A549 (cell line): ENCODE results near the gene ABHD3. TPM values are rescaled to one million over a fixed set of nuclear protein-coding genes. Genes with fewer than 3 reads are reported as not detected.

Experiments
- ATAC-seq, 2 experiments: fragments of 200-7000 bp in 1 of 2; fragments of >200 bp in 1 of 2; cut with Nextera tagmentation in 1 of 2; cut with Tn5 transposase in 1 of 2; 3 replicates each; pipeline versions ENCODE4 v1.8.0 to v1.9.1; 2018 to 2020; ENCODE audit warnings: mild to moderate bottlenecking in 1 of 2, moderate library complexity in 1 of 2
- CTCF ChIA-PET: fragments of 300-600 bp; sonication (Branson Sonifier 250); formaldehyde crosslinking; extraction: SDS; loops from one replicate; lab custom pipeline; 2021; ENCODE audit warnings: antibody characterized with exemption, inconsistent platforms; lab: Yijun Ruan, JAX
- POLR2A ChIA-PET: fragments of 350-600 bp; formaldehyde crosslinking; extraction: SDS; loops from one replicate; lab custom pipeline; 2021; ENCODE audit warnings: antibody characterized with exemption, inconsistent platforms; lab: Yijun Ruan, JAX
- DNase-seq, 2 experiments: peaks; one replicate each; pipeline versions ENCODE4 v3.0.0 to v3.0.0-alpha.2; 2011 to 2016; ENCODE audit warnings: low read depth in 1 of 2, low spot score in 1 of 2
- FAIRE-seq: peaks from 2 replicates; lab custom pipeline; 2011; peaks lifted over from hg19 to GRCh38; lab: Jason Lieb, UNC
- H3K27ac ChIP-seq, 2 experiments: fragments of >200 bp; sonication (Bioruptor Twin); formaldehyde crosslinking; 3 replicates each; pipeline ENCODE4 v1.5.1; 2016 to 2017
- H3K4me1 ChIP-seq: fragments of >200 bp; sonication (Bioruptor Twin); formaldehyde crosslinking; 3 replicates; pipeline ENCODE4 v1.6.1; 2016
- H3K4me2 ChIP-seq: fragments of >200 bp; sonication (Bioruptor Twin); formaldehyde crosslinking; 3 replicates; pipeline ENCODE4 v1.6.1; 2016
- H3K4me3 ChIP-seq: fragments of >200 bp; sonication (Bioruptor Twin); formaldehyde crosslinking; 3 replicates; pipeline ENCODE4 v1.5.1; 2016
- H3K9me3 ChIP-seq: fragments of >200 bp; sonication (Bioruptor Twin); formaldehyde crosslinking; 3 replicates; pipeline ENCODE4 v1.6.1; 2016
- CEBPB ChIP-seq, 2 experiments: fragments of >200 bp in 1 of 2; sonication (Bioruptor Twin) in 1 of 2; formaldehyde crosslinking in 1 of 2; IDR thresholded peaks; 2 replicates each; pipeline ENCODE4 v1.6.1; 2012 to 2016
- CHD4 ChIP-seq: fragments of 200-600 bp; sonication (generic); IDR thresholded peaks from 2 replicates; pipeline ENCODE4 v1.6.1; 2016; ENCODE audit warnings: antibody characterized with exemption, mild to moderate bottlenecking, borderline replicate concordance
- HOXB13 ChIP-seq: fragments of 250-450 bp; sonication (Bioruptor Pico); IDR thresholded peaks from 2 replicates; pipeline ENCODE4 v1.5.0; 2020; ENCODE audit warnings: low read depth, mild to moderate bottlenecking, moderate library complexity
- HOXB5 ChIP-seq: fragments of 250-450 bp; sonication (Bioruptor Pico); IDR thresholded peaks from 2 replicates; pipeline ENCODE4 v1.5.0; 2020; ENCODE audit warnings: mild to moderate bottlenecking, moderate library complexity
- KDM1A ChIP-seq: fragments of 200-600 bp; sonication (generic); IDR thresholded peaks from 2 replicates; pipeline ENCODE4 v1.6.1; 2016; ENCODE audit warnings: low read depth, mild to moderate bottlenecking
- NFE2L2 ChIP-seq: fragments of 150-350 bp; conservative IDR thresholded peaks from 2 replicates; pipeline ENCODE4 v1.6.1; 2014; ENCODE audit warnings: low read length
- PHF8 ChIP-seq: fragments of 200-600 bp; sonication (generic); IDR thresholded peaks from 2 replicates; pipeline ENCODE4 v1.6.1; 2016; ENCODE audit warnings: low read depth, mild to moderate bottlenecking, antibody characterized with exemption, moderate library complexity, borderline replicate concordance
- RAD21 ChIP-seq, 2 experiments: fragments of >200 bp in 1 of 2; sonication (Bioruptor Twin) in 1 of 2; formaldehyde crosslinking in 1 of 2; IDR thresholded peaks in 1 of 2; conservative IDR thresholded peaks in 1 of 2; 2 replicates in 1 of 2; 3 replicates in 1 of 2; pipeline ENCODE4 v1.6.1; 2012 to 2018; ENCODE audit warnings: inconsistent platforms in 1 of 2
- RARB ChIP-seq: fragments of 250-450 bp; sonication (Bioruptor Pico); IDR thresholded peaks from 2 replicates; pipeline ENCODE4 v1.8.0; 2021; ENCODE audit warnings: mild to moderate bottlenecking, moderate library complexity
- RFX5 ChIP-seq: fragments of 450-650 bp; IDR thresholded peaks from 2 replicates; pipeline ENCODE4 v1.7.1; 2014; ENCODE audit warnings: antibody characterized with exemption, mild to moderate bottlenecking, moderate library complexity
- TP53 ChIP-seq: fragments of 250-450 bp; sonication (Bioruptor Pico); IDR thresholded peaks from 2 replicates; pipeline ENCODE4 v1.5.0; 2021; ENCODE audit warnings: mild to moderate bottlenecking, moderate library complexity
- ZC3H11A ChIP-seq: fragments of 450-650 bp; IDR thresholded peaks from 2 replicates; pipeline ENCODE4 v1.6.1; 2014; ENCODE audit warnings: antibody characterized with exemption, mild to moderate bottlenecking
- ZNF302 ChIP-seq: fragments of 250-450 bp; sonication (Bioruptor Pico); IDR thresholded peaks from 2 replicates; pipeline ENCODE4 v1.9.0; 2021; ENCODE audit warnings: inconsistent platforms, mild to moderate bottlenecking, moderate library complexity
- ZSCAN20 ChIP-seq: fragments of 250-450 bp; sonication (Bioruptor Pico); IDR thresholded peaks from 2 replicates; pipeline ENCODE4 v1.8.0; 2022; ENCODE audit warnings: mild to moderate bottlenecking, moderate library complexity
- whole genome bisulfite sequencing: methylation state at CpG from one replicate; pipeline ENCODE4 v1.1.6; 2017; ENCODE audit errors: missing lambda C conversion rate; 5-methylcytosine and 5-hydroxymethylcytosine counted together
- polyA plus RNA-seq, 4 experiments: library from polyadenylated mRNA; depleted of rRNA in 3 of 4; stranded (reverse); fragments of >200 nt; fragmentation: RNase III in 1 of 4; extraction: RNeasy Plus Mini Kit Qiagen cat#74134 plus additional on column Dnase treatment in 1 of 4; gene quantifications; 2 replicates in 3 of 4; 3 replicates in 1 of 4; pipeline ENCODE4 v1.2.3, GENCODE V29; 2011 to 2017
- TF ChIP-seq, protein P1 (sequence below): fragments of >200 bp; sonication (Bioruptor Twin); formaldehyde crosslinking; IDR thresholded peaks from 3 replicates; pipeline ENCODE4 v1.5.1; 2016
- TF ChIP-seq, protein P2 (sequence below): IDR thresholded peaks from 2 replicates; pipeline ENCODE4 v1.6.1; 2012
- TF ChIP-seq, protein P3 (sequence below): IDR thresholded peaks from 2 replicates; pipeline ENCODE4 v1.6.1; 2012

The ABHD3 gene
- polyA plus RNA-seq, 2 of the 4 experiments (the other 2 are of a cell fraction): 24.4 to 28.0 TPM

DNA sequence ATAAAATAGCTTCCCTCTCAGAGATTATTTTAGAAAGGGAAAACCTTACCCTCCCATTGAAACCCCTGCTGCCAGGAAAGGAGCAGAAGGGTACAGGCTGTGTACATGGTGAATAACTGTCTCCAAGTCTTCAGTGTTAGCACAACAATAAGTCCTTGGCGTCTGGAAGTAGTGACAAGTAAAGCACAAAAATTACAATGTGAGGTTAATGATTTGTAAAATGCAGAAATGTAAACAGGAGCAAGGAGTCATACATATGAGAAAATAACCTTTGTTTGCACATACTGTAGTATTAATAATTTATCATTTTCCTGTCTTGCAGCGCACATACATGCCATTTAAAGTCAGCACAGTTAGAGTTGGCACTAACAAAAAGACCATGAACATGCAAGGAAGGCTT, 40.5 kb downstream of the ABHD3 start (continued):
- TF ChIP-seq KDM1A: no peak
- TF ChIP-seq RFX5: no peak

DNA sequence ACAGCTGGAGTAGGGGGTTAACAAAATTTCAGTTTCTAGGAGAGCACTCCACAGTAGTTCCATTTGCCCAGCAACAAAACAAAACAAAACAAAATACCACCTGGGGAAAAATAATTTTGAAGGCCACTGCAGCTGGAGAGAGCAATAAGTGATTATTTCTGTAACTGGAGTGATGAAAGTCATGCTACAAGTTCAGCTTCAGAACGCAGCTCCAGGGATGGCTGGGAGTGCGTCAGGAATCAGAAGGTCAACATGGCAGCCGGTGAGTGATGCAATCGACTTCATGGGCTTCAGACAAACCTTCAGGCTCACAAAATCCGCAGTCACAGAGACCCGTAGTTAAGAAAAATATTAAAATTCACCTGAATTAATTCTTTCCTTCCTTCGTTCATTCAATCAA, 41.0 kb downstream of the ABHD3 start:
- no peak for FAIRE-seq
- H3K4me3 ChIP-seq: 0 out of 3 replicates have a peak overlapping the region, but pooled peaks have one; percentile 6
- peak; percentile 19 to 78 for DNase-seq
- peak overlapping the region; percentile 78 to 84 for H3K27ac ChIP-seq
- peaks cover 11% of the 10 kb centered on the region for H3K9me3 ChIP-seq
- peak; percentile 69 to 85; a peak in 3 of 4 replicates for TF ChIP-seq CEBPB (IDR thresholded peaks at IDR 0.05)
- TF ChIP-seq CHD4: no peak
- no peak for TF ChIP-seq RARB (CRISPR knock-in tag)
- peak; percentile 70 to 75; a peak in 4 of 6 replicates for ATAC-seq
- ChIA-PET CTCF (interaction anchor here (0.8 kb wide), 1 partner anchor 16 kb away, joined by 3 read pairs; no protein-coding TSS in a partner anchor), POLR2A (no interaction called here)
- H3K4me1 ChIP-seq: peaks cover 29% of the 10 kb centered on the region
- H3K4me2 ChIP-seq: peak overlapping the region; percentile 58
- WGBS: 17% methylated on average over 7 of the region's 7 CpGs

DNA sequence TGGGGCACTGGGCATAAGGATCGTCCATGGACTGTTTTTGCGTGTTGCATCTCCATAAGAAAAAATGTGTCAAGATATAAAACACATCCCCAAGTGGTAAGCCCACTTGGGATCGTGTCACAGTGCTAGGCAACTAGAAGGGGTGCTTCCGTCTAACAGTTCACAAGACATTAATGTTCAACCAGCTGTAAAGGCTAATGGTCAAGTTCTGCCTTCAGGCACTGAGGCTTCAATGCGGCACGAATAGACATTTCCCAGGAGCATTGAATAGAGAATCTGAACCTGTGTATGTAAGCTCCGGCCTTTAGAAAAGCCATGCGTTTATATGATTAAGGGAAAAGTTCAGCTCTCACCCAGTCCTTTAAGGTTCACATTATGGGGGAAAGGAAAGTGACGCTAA, 42.0 kb downstream of the ABHD3 start:
- H3K27ac ChIP-seq: peak overlapping the region; percentile 11 to 78; a peak in 3 of 6 replicates
- H3K9me3 ChIP-seq: peaks cover 11% of the 10 kb centered on the region
- TF ChIP-seq HOXB5 (CRISPR knock-in tag): no peak
- no peak for TF ChIP-seq ZC3H11A
- ATAC-seq (no peak), DNase-seq (no peak), FAIRE-seq (no peak)
- 92% methylated on average over 9 of the region's 9 CpGs for WGBS
- H3K4me3 ChIP-seq: no peak overlapping the region
- CTCF ChIA-PET: no interaction called here
- H3K4me2 ChIP-seq: no peak overlapping the region
- POLR2A ChIA-PET: no interaction called here
- H3K4me1 ChIP-seq: peaks cover 19% of the 10 kb centered on the region

DNA sequence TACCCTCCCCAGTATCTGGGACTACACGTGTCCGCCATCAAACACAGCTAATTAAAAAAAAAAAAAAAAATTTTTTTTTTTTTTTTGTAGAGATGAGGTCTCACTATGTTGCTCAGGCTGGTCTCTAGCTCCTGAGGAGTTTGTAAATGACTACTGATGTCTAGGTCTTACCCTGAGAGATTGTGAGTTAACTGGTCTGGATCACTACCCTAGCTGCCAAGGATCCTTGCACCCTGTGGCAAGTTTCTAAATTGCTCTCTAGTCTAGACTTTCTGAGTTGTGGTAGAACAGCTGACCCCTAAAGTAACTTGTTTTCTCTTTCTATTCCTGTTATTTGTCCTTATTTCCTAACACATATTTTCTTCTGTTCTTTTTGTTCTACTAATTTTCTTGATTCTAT, 44.5 kb downstream of the ABHD3 start:
- ChIA-PET CTCF (no interaction called here), POLR2A (interaction anchor here (0.6 kb wide), 1 partner anchor 710 kb away, joined by 3 read pairs; no protein-coding TSS in a partner anchor)
- WGBS: 88% methylated on average over 2 of the region's 2 CpGs
- no peak for ATAC-seq
- DNase-seq: no peak
- Histone ChIP-seq H3K4me2 (no peak overlapping the region), H3K4me1 (peaks cover 37% of the 10 kb centered on the region), H3K27ac (no peak overlapping the region), H3K9me3 (peaks cover 8% of the 10 kb centered on the region), H3K4me3 (no peak overlapping the region)
- FAIRE-seq: no peak
- TF ChIP-seq CEBPB (IDR thresholded peaks at IDR 0.05) (no peak), NFE2L2 (no peak), HOXB13 (CRISPR knock-in tag) (no peak), ZNF302 (no peak), TP53 (CRISPR knock-in tag) (no peak), PHF8 (no peak), KDM1A (no peak), RAD21 (conservative IDR thresholded peaks at IDR 0.05 in 1 of 2, IDR thresholded peaks at IDR 0.05 in 1 of 2) (no peak), ZSCAN20 (CRISPR knock-in tag) (no peak)
- TF ChIP-seq, protein P1, sequence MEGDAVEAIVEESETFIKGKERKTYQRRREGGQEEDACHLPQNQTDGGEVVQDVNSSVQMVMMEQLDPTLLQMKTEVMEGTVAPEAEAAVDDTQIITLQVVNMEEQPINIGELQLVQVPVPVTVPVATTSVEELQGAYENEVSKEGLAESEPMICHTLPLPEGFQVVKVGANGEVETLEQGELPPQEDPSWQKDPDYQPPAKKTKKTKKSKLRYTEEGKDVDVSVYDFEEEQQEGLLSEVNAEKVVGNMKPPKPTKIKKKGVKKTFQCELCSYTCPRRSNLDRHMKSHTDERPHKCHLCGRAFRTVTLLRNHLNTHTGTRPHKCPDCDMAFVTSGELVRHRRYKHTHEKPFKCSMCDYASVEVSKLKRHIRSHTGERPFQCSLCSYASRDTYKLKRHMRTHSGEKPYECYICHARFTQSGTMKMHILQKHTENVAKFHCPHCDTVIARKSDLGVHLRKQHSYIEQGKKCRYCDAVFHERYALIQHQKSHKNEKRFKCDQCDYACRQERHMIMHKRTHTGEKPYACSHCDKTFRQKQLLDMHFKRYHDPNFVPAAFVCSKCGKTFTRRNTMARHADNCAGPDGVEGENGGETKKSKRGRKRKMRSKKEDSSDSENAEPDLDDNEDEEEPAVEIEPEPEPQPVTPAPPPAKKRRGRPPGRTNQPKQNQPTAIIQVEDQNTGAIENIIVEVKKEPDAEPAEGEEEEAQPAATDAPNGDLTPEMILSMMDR: no peak
- TF ChIP-seq, protein P2, sequence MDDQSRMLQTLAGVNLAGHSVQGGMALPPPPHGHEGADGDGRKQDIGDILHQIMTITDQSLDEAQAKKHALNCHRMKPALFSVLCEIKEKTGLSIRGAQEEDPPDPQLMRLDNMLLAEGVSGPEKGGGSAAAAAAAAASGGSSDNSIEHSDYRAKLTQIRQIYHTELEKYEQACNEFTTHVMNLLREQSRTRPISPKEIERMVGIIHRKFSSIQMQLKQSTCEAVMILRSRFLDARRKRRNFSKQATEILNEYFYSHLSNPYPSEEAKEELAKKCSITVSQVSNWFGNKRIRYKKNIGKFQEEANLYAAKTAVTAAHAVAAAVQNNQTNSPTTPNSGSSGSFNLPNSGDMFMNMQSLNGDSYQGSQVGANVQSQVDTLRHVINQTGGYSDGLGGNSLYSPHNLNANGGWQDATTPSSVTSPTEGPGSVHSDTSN: no peak
- TF ChIP-seq, protein P3, sequence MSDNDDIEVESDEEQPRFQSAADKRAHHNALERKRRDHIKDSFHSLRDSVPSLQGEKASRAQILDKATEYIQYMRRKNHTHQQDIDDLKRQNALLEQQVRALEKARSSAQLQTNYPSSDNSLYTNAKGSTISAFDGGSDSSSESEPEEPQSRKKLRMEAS: no peak
